Fibroblast of mammary gland (primary cell): Measurements from ENCODE around the gene CFAP298.
"Not testable (repeated sequence)": the region's sequence is repeated elsewhere in the genome, so short reads cannot be mapped to it uniquely, and the experiment has no call there.

ENCODE experiments used
- DNase-seq: peaks from one replicate; pipeline ENCODE4 v3.0.0-alpha.2; 2010; ENCODE audit warnings: low read depth
- H3K4me3 ChIP-seq: 2 replicates; pipeline ENCODE4 v1.5.1; 2011; ENCODE audit warnings: low read depth, mild to moderate bottlenecking, low read length, moderate library complexity; ENCODE audit not compliant: control insufficient read depth
- CTCF ChIP-seq: conservative IDR thresholded peaks from 2 replicates; pipeline ENCODE4 v1.5.1; 2011; ENCODE audit warnings: low read depth, low read length, inconsistent platforms; ENCODE audit not compliant: control insufficient read depth, insufficient read depth

CFAP298 gene

GRCh38 chr21:32566741-32567389, 45.3 kb downstream of the CFAP298 start:
- no peak for DNase-seq
- no peak for TF ChIP-seq CTCF
- no peak overlapping the region for H3K4me3 ChIP-seq

- no peak overlapping the region for H3K4me3 ChIP-seq
- peak; percentile 47 for DNase-seq
- TF ChIP-seq CTCF, result no peak
Measured at GRCh38 chr21:32565856-32566465, 46.2 kb downstream of the CFAP298 start.

- no peak for TF ChIP-seq CTCF
- no peak overlapping the region for H3K4me3 ChIP-seq
- no peak for DNase-seq
Measured at GRCh38 chr21:32562915-32563314, 49.3 kb downstream of the CFAP298 start.

GRCh38 chr21:32562426-32562825, 49.8 kb downstream of the CFAP298 start:
- H3K4me3 ChIP-seq, result no peak overlapping the region
- TF ChIP-seq CTCF, result peak; percentile 66
- peak; percentile 84 for DNase-seq

GRCh38 chr21:32561476-32561875, 50.7 kb downstream of the CFAP298 start:
- not testable (repeated sequence) for H3K4me3 ChIP-seq, DNase-seq

GRCh38 chr21:32560896-32561295, 51.3 kb downstream of the CFAP298 start:
- no peak for TF ChIP-seq CTCF
- H3K4me3 ChIP-seq, result no peak overlapping the region

GRCh38 chr21:32559006-32559610, 53.1 kb downstream of the CFAP298 start:
- no peak for DNase-seq
- no peak for TF ChIP-seq CTCF
- H3K4me3 ChIP-seq, result no peak overlapping the region

More at GRCh38 chr21:32560896-32561295, 51.3 kb downstream of the CFAP298 start:
- DNase-seq, result no peak
